MM.1S (cell line): ENCODE measurements around the gene DDX23.

Source experiments
- EZH2 ChIP-seq: fragments of 300-600 bp; sonication (generic); optimal IDR thresholded peaks from 2 replicates; pipeline ENCODE3; 2017; ENCODE audit warnings: low read depth, mild to moderate bottlenecking, antibody characterized with exemption, low read length, mixed read lengths
- EZH2phosphoT487 ChIP-seq: fragments of 300-600 bp; sonication (generic); IDR thresholded peaks from 2 replicates; pipeline ENCODE4 v1.6.1; 2018; ENCODE audit warnings: antibody characterized with exemption, low read length
- TF ChIP-seq, protein P1 (sequence below): fragments of 300-600 bp; sonication (generic); IDR thresholded peaks from 2 replicates; pipeline ENCODE4 v1.5.1; 2016; ENCODE audit warnings: antibody characterized with exemption, low read length, mixed read lengths

DNA sequence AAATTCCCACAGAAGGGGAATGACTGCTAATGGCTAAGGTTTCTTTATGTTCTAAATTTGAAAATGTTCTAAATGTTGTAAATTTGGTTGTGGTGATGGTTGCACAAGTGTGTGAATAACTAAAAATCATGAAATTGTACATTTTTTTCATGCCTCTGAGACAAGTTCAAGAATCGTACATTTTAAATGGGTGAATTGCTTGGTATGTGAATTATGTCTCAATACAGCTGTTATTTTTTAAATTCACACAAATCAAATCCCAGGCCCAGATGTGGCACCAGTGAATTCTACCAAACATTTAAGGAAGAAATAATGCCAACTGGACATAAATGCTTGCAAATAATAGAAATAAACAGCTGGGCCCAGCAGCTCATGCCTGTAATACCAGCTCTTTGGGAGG is 42.3 kb upstream of the DDX23 start:
- TF ChIP-seq, protein P1, sequence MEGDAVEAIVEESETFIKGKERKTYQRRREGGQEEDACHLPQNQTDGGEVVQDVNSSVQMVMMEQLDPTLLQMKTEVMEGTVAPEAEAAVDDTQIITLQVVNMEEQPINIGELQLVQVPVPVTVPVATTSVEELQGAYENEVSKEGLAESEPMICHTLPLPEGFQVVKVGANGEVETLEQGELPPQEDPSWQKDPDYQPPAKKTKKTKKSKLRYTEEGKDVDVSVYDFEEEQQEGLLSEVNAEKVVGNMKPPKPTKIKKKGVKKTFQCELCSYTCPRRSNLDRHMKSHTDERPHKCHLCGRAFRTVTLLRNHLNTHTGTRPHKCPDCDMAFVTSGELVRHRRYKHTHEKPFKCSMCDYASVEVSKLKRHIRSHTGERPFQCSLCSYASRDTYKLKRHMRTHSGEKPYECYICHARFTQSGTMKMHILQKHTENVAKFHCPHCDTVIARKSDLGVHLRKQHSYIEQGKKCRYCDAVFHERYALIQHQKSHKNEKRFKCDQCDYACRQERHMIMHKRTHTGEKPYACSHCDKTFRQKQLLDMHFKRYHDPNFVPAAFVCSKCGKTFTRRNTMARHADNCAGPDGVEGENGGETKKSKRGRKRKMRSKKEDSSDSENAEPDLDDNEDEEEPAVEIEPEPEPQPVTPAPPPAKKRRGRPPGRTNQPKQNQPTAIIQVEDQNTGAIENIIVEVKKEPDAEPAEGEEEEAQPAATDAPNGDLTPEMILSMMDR: no peak
- TF ChIP-seq EZH2phosphoT487 (no peak), EZH2 (no peak)
